ENCODE results near the gene NDFIP2.

DNA sequence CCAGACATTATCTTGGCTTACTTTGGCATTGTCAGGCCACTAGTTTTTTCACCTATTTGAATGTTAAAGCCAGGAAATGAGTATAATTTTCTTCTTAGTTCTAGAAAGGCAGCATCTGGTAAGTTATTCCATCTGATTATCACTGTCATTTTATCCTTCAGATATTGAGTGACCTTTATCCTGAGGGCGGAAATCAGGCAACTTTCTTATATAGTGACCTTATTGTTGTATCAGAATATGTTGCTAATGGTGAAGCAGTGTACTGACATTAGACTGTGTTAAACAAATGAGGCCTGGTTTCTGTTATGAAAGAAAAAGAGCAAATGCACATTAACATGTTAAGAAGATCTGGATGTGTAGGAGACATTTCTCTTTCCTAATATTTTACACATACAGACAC, 5.4 kb upstream of the NDFIP2 start:
- TF ChIP-seq, protein P1, sequence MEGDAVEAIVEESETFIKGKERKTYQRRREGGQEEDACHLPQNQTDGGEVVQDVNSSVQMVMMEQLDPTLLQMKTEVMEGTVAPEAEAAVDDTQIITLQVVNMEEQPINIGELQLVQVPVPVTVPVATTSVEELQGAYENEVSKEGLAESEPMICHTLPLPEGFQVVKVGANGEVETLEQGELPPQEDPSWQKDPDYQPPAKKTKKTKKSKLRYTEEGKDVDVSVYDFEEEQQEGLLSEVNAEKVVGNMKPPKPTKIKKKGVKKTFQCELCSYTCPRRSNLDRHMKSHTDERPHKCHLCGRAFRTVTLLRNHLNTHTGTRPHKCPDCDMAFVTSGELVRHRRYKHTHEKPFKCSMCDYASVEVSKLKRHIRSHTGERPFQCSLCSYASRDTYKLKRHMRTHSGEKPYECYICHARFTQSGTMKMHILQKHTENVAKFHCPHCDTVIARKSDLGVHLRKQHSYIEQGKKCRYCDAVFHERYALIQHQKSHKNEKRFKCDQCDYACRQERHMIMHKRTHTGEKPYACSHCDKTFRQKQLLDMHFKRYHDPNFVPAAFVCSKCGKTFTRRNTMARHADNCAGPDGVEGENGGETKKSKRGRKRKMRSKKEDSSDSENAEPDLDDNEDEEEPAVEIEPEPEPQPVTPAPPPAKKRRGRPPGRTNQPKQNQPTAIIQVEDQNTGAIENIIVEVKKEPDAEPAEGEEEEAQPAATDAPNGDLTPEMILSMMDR (conservative IDR thresholded peaks at IDR 0.05; ENCODE audit: low read depth in 2 of 2), result no peak
- TF ChIP-seq ZNF331 (CRISPR knock-in tag; IDR thresholded peaks at IDR 0.05; ENCODE audit: low read depth) (no peak), POLR2AphosphoS5 (IDR thresholded peaks at IDR 0.05; ENCODE audit: low read depth) (no peak), EZH2phosphoT487 (IDR thresholded peaks at IDR 0.05; ENCODE audit: unreplicated experiment) (no peak), EZH2 (IDR thresholded peaks at IDR 0.05; ENCODE audit: low read depth, unreplicated experiment) (no peak), CREB1 (CRISPR knock-in tag; IDR thresholded peaks at IDR 0.05; ENCODE audit: low read depth) (no peak), STAT1 (IDR thresholded peaks at IDR 0.05; ENCODE audit: unreplicated experiment) (no peak), ZNF114 (CRISPR knock-in tag; IDR thresholded peaks at IDR 0.05) (no peak), JUNB (IDR thresholded peaks at IDR 0.05; ENCODE audit: unreplicated experiment) (no peak), NANOG (IDR thresholded peaks at IDR 0.05; ENCODE audit: borderline replicate concordance) (no peak)
- TF ChIP-seq, protein P2, sequence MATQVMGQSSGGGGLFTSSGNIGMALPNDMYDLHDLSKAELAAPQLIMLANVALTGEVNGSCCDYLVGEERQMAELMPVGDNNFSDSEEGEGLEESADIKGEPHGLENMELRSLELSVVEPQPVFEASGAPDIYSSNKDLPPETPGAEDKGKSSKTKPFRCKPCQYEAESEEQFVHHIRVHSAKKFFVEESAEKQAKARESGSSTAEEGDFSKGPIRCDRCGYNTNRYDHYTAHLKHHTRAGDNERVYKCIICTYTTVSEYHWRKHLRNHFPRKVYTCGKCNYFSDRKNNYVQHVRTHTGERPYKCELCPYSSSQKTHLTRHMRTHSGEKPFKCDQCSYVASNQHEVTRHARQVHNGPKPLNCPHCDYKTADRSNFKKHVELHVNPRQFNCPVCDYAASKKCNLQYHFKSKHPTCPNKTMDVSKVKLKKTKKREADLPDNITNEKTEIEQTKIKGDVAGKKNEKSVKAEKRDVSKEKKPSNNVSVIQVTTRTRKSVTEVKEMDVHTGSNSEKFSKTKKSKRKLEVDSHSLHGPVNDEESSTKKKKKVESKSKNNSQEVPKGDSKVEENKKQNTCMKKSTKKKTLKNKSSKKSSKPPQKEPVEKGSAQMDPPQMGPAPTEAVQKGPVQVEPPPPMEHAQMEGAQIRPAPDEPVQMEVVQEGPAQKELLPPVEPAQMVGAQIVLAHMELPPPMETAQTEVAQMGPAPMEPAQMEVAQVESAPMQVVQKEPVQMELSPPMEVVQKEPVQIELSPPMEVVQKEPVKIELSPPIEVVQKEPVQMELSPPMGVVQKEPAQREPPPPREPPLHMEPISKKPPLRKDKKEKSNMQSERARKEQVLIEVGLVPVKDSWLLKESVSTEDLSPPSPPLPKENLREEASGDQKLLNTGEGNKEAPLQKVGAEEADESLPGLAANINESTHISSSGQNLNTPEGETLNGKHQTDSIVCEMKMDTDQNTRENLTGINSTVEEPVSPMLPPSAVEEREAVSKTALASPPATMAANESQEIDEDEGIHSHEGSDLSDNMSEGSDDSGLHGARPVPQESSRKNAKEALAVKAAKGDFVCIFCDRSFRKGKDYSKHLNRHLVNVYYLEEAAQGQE (IDR thresholded peaks at IDR 0.05; ENCODE audit: unreplicated experiment), result no peak
- TF ChIP-seq, protein P3, sequence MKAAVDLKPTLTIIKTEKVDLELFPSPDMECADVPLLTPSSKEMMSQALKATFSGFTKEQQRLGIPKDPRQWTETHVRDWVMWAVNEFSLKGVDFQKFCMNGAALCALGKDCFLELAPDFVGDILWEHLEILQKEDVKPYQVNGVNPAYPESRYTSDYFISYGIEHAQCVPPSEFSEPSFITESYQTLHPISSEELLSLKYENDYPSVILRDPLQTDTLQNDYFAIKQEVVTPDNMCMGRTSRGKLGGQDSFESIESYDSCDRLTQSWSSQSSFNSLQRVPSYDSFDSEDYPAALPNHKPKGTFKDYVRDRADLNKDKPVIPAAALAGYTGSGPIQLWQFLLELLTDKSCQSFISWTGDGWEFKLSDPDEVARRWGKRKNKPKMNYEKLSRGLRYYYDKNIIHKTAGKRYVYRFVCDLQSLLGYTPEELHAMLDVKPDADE (IDR thresholded peaks at IDR 0.05), result no peak

Data from GM23338 (cell line).